ENCODE data around the gene ABL1.

DNA sequence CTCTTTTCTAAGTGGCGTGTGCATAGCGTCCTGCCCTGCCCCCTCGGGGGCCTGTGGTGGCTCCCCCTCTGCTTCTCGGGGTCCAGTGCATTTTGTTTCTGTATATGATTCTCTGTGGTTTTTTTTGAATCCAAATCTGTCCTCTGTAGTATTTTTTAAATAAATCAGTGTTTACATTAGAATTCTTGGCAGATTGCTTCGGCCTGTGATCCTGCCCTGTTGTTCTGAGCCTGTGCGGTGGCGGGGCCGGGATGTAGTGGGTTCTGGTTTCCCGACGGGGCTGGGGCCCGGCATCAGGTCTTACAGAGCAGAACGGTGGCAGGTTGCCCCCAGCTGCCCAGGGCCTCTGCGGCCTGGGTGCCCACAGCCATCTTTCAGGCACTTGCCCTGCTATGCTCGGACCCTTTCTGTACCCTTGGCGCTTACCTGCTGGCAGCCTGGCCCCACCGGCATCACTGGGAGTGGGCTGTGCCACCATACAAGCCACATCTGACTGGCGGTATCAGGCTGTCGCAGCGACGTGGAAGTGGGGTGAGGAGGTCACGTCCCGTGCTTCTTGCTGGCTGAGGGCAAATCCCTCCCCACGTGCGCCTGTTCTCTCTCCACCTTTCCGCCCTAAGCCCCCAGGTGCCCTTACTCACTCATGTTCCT lies 52.6 kb downstream of the ABL1 start:
- TF ChIP-seq GATA3 (IDR thresholded peaks at IDR 0.05; ENCODE audit: low read depth, low read length) (no peak), GATA2 (IDR thresholded peaks at IDR 0.05; ENCODE audit: low read depth, low read length) (no peak)
